GM21737 (cell line): Measurements from ENCODE around the gene XPC.

Source experiments
- ATAC-seq: cut with Tn5 transposase; IDR thresholded peaks from one replicate; pipeline ENCODE4 v1.9.1; 2021; ENCODE audit warnings: mild to moderate bottlenecking, moderate library complexity; ENCODE audit not compliant: unreplicated experiment

The XPC gene

DNA sequence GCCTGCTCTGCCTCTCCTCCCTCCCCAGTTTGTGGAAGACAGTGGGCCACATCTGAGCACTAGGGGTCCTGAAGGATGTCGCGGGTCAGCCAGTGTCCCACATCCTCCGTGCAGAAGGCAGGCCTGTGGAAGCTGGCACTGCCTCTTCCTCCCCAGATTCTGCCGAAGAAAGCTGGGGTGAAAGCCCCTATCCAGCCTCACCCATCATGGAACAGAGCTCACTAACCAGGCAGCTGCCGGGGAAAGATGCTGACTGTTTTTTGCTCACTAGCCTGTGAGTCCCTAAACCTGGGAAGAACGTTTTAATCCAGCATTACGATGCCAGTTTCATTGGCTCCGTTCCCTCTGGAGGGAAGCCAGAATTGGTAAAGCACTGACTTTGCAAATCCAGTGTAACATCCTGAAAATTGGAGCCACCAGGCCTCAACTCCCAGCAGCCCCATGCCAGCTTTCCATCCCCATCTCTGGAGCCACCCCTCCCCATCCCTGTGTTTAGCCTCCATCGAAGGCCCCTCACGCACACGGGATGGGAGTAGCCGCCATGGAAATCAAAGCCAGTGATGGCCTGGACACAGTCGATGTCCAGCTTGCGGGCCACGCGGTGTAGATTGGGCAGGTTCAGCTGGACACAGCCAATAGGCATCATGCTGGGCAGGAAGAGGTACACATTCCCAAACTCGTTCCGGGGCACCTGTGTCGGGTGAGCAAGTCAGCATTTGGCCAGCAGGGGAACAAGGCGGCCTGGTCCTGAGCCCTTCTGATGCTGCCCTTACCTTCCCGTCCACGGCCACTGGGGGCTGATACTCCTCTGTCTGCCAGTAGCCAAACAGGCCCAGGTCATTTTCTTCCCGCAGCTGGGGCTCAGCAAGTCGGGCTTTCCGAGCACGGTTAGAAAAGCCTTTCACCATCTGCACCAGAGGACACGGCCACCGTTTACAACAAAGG lies 30.1 kb downstream of the XPC start:
- ATAC-seq, result no peak

DNA sequence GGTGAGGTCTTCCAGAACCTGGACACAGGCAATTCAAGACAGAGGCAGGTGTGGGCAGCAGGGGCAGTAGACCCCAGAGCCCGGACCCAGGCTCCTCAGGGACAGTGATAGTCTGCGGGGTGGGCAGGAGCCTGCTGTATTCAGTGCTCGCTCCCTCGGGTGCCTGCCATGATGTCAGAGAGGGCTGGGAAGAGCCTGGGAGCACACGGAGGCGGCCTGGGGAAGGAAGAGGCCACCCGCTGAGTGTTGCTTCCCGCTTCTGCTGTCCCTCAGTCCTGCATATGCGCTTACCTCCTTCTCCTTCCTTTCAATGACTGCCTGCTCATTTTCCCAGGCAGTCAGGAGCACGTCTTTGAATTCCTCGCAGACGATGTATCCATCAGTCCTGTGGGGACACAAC lies 30.8 kb downstream of the XPC start:
- ATAC-seq, result no peak

DNA sequence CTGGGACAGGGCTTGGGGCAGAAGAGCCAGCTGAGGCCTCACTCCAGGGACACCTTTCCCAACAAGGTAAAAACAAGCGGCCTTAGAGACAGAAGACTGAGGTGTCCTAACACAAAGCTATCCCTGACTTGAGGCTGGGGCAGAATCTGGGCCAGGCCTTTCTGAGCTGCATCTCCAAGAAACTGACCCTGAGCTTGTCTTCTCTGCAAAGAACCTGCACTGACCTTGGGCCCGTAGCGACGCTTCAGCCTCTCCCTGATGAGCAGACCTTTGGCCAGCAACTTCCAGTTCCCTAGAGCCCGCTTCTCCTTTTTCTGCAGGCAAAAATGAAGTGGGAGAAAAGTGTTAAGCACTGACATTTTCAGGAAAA lies 31.4 kb downstream of the XPC start:
- no peak for ATAC-seq

DNA sequence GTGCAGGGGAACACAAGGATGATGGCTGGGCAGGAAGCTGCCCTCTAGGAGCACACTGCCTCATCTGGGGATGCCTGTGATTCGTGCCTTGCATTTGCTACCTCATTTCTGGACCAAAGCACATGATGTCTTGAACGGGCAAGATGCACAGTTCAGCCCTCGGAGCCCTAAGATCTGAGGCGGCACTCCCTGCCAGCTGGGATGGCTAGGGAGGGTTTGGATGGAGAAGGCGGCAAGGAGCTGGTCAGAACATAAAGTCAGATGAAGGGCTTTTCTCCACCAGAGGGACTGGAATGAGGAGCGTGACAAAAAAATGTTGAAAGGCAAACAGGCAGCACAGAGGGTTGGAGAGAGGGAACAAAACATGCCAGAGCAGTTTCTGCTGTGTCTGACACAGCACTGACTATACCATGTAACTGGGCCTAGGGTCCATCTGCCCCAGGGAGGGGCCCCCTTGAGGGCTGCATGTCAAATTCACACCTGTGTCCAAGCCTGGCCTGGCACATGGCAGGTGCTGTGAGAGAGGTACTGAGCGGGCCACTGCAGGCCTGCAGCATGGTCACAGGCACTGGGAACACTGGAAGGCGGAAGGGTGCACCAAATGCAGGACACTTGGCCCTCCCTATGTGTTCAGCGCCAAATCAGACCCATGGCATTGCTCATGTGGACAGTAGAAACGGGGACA lies 31.9 kb downstream of the XPC start:
- no peak for ATAC-seq

DNA sequence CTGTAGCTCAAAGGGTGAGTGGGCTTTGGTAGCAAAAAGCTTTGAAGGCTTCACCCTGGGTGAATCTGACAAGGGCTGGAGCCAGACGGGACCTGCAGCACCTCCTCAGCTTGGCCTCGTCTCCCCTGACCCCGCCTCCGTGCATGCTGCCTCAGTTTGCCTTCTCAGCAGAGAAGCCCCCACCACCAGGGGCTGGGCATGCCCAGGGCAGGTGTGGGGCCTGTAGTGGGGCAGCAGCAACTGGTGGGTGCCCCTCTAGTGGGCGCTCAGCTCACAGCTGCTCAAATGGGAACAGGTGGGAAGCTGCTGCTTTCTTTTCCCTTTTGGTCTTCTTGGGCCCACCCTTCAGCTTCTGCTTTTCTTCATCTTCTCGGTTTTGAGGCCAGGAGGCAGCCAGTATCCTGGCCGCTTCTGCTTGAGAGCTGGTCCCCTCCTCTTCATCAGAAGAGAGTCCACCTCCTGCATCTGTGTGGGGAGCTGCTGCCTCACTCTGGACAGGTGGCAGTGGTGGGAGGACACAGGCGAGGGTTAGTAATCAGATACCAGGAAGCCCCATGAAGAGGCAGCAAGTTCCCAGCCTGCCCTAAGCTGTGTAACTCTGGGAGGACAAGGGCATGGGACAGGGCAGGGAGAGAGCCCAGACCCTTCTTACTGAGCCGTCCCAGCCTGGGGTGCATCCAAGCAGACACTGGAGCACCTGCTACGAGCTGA lies 32.6 kb downstream of the XPC start:
- no peak for ATAC-seq

DNA sequence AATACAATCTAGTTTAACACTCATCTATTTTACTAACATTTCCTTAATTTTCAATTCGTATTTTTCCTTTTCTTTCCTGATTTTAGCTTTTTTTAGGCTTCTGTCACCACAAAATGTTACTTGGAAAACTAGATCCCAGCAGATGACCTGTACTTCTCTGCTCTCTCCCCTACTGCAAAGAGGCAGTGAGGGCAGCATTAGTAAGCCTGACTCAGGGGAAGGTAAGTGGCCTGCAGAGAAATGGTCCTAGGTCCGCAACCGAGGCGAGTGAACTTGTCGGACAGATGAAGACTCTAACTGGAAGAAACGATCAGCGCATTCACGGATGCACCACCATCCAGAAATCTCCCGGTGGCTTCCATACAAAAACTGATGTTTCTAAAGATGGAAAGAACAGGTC lies 33.2 kb downstream of the XPC start:
- no peak for ATAC-seq

DNA sequence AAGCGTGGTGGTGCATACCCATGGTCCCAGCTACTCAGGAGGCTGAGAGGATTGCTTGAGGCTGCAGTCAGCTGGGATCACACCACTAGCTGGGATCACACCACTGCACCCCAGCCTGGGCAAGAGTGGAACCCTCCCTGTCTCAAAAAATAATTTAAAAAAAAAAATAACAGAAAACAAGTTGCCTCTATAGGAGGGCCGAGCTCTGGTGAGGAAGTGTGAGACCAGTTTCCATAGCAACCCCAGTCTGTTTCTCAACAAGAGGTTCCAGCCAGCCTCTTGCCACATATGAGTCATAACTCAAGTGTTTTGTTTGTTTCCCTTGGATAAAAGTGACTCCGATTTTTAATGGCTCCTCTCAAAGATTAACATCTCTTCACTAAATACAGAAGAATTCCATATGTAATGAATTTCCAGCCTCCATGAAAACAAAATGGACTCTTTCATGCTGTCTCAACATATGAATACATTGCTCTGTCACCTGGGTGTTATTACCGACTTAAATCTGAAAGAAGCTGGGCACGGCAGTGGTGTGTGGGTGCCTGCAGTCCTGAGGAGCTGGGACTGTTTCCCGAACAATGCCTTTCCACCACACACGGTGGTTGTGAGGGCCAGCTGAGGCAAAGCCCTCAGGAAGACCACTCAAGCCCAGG lies 33.9 kb downstream of the XPC start:
- ATAC-seq, result peak; percentile 89

DNA sequence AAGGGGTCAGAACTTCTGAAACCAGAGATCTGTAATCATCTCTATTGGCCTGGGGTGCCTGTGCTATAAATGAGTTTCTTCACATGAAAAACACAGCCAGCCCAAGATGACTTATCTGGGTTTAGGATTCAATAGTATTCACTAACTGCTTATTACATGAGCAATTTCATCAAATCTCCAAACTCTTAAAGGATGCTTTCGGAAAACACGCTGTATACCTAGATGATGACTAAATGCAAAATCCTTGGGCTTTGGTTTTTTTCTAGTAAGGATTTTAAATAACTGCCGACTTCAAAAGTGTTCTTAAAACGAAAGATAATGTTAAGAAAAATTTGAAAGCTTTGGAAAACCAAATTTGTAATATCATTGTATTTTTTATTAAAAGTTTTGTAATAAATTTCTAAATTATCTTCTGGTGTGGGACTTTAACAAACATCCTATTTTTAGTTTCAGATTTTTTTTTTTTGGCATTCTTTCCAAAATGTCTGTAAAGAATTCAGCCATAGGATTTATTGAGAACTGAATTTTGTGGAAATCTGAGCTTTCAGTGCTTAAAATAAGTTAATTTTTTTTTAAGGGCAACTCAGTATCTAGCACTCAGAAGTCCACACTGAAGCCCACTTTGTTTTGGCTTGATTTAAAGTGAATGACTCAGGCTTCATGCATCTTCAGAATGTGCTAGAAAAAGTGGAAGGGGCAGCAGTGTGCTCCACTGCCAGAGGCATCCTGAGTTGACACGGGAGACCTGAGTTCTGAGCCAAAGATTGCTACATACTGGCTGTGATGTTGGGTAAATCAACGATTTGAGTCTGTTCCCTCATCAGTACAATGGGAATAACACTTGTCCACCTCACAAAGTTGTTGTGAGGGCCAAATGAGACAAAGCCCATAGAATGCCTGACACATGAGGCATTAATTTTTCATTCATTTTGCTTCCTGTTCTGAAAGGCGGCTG lies 34.9 kb downstream of the XPC start:
- ATAC-seq, result no peak

DNA sequence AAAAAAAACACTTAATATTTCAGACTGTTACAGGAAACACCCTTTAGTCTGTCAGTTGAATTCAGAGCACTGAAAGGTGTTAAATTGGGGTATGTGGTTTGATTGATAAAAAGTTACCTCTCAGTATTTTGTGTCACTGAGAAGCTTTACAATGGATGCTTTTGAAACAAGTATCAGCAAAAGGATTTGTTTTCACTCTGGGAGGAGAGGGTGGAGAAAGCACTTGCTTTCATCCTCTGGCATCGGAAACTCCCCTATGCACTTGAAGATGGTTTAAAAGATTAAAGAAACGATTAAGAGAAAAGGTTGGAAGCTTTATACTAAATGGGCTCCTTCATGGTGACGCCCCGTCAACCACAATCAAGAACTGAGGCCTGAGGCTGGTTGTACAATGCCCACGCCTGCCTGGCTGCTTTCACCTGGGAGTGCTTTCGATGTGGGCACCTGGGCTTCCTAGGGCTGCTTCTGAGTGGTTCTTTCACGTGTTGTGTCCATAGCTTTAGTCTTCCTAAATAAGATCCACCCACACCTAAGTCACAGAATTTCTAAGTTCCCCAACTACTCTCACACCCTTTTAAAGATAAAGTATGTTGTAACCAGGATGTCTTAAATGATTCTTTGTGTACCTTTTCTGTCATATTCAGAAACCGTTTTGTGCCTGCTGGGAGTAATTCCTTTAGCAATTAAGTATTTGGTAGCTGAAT lies 35.7 kb downstream of the XPC start:
- ATAC-seq, result no peak

DNA sequence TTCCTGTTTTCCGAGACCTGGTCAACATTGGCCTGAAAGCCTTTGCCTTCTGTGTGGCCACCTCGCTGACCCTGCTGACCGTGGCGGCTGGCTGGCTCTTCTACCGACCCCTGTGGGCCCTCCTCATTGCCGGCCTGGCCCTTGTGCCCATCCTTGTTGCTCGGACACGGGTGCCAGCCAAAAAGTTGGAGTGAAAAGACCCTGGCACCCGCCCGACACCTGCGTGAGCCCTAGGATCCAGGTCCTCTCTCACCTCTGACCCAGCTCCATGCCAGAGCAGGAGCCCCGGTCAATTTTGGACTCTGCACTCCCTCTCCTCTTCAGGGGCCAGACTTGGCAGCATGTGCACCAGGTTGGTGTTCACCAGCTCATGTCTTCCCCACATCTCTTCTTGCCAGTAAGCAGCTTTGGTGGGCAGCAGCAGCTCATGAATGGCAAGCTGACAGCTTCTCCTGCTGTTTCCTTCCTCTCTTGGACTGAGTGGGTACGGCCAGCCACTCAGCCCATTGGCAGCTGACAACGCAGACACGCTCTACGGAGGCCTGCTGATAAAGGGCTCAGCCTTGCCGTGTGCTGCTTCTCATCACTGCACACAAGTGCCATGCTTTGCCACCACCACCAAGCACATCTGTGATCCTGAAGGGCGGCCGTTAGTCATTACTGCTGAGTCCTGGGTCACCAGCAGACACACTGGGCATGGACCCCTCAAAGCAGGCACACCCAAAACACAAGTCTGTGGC lies 36.6 kb downstream of the XPC start:
- no peak for ATAC-seq

DNA sequence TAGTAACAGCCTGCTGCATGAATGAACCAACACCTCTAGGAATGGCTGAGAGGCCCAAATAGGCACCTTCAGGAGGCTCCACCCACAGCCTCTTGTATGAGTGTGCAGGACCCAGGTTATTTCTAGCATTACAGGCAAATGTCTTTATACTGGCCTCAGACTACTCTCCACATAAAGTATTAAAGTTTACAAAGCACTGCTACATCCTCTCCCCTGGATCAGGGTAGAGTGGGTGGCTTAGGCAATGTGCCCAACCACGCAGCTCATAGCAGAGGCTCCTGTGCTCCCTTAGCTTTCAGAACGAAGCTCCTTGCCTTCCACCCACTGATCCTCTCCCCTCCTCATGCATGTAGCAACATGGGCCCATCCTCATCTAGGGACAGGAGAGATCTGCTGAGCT lies 37.3 kb downstream of the XPC start:
- no peak for ATAC-seq

DNA sequence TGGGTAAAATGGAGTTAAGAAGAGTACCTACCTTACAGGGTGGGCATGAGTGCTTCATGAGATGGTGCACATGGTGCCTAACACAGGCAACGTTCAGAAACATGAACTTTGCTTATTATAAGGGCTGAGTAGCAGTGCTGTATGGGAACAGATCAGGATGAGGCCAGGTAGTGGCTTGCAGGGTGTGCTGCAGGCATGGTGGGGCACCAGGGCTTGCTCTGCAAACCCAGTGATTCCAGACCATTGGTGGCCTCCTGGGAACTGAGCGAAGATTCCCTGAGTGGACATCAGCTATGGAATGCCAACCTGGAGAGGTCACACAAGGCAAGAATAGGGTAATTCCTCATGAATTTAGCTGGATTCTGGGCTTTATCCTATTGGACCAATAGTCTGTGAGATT lies 37.7 kb downstream of the XPC start:
- ATAC-seq, result no peak

DNA sequence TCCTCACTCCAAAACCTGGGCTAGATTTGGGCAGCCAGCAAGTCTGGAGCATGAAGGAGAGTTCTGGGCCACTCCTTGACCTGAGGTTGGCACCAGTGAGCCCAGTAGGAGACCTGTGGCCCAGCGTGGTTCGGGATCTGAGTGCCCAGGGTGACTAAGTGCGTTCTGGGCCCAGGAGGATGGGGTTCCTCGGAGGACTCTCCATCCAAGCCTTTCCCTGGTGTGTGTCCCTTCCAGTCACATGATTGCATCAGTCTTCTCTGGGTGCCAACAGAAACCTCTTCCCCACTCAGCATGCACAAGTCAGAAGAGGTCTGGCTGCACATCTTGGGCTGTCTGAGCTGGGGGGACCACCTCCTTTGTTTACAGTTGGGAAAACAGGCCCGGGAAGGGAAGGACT lies 38.6 kb downstream of the XPC start:
- no peak for ATAC-seq

DNA sequence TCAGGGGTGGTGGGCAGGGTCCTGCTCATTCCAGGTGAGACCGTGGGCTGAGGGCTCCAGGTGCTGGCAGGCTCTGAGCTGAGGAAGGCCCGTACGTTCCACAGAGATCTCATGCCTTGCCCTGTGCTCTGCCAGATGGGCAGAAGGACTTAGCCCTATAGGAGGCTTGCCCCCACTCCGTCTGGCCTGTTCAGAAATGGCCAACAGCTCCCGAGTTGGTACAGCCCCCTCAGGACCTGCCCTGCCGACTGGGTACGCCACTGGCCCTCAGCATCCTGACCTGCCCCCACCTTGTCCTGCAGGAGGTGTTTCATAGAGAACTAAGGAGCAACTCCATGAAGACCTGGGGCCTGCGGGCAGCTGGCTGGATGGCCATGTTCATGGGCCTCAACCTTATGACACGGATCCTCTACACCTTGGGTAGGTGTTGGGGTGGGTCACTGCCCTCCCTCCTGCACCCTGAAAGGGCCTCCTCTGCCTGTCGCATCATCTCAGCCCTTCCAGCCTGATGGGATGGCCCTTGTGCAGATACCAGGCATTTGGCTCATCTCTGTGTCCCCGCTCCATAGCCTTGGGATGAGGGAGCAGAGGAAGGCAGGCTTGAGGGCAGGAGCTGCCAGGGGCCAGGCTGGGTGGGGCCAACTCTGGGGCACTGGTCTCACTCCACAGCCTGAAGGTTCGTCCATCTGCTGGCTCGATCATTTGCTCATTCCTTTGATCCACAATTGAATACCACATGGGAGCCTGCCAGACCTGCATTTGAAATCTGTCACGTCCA lies 39.3 kb downstream of the XPC start:
- no peak for ATAC-seq

DNA sequence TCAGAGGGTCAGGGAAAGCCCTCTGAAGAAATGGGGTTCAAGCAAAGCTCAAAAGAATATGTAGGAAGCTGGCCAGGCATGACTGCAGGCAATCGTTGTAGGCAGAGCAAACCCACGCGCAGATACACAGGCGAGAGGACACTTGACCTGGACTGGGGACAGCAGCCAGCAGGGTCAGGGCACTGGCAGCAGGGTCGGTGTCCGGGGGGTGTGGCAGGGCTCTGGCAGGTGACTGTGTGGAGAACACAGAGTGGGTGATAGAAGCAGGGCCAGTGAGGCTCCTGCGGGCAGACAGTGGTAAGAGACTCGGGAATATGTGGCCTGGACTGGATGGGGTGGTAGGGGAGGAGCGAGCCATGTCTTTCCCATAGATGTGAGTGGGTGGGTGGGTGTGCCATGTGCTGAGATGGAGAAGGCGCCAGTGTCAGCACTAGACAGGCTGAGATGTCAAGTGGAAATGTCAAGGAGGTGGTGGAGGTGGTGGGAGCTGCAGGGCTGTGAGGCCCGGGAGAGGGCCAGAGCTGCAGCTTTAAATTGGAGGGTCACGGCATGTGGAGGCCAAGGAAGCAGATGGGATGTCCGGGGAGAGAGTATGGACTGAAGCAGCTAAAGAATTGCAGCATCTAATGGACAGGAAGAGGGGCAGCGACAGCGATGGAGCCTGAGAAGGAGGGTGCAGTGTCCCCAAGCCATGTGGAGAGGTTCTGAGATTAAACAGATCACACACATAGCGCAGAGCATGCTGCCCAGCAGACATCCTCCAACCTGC lies 40.1 kb downstream of the XPC start:
- no peak for ATAC-seq

DNA sequence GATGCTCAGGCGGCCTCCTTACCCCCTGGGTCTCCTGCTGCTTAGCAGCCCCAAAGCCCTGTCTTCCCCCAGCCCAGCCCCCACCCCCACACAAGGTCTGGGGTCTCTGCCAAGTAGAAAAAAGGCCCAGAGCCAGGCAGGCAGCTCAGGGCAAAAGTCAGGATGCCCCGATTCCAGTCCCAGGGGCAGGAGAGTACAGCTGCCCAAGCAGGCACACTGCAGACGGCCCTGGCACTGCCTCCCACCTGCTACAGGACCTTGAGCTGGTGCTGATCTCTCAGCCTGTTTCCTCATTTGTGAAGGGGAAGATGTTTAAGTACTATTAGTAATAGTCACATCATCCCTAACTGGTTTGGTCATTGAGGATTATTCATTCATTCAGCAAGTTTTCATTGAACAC lies 41.0 kb downstream of the XPC start:
- no peak for ATAC-seq

DNA sequence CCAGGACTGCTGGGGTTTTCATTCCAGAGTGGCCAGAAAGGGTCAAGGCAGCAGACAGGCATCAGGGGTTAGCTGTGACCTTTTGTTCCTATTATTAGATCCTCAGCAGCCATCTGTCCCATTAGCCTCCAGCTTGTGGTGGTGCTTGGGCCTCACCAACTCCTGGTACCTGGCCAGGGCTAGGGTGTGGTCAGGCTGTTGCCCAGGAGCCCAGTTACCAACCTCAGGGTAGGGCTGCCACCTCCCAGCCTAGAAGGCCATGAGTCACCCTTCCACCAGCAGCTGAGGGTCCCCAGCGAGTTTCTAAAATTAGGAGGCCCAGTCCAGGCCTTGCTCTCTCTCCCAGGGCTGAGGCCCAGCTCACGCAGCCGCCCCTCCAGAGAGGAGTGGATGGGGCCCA lies 41.4 kb downstream of the XPC start:
- no peak for ATAC-seq
